H1 (cell line): ENCODE results near the gene CAMKK2. TPM values are rescaled to one million over a fixed set of nuclear protein-coding genes. Genes with fewer than 3 reads are reported as not detected.

Experiments used
- ATF2 ChIP-seq: IDR thresholded peaks from 2 replicates; pipeline ENCODE4 v1.6.1; 2012; ENCODE audit warnings: low read length, inconsistent platforms
- CHD7 ChIP-seq: fragments of 300-600 bp; sonication (generic); IDR thresholded peaks from 2 replicates; pipeline ENCODE4 v1.7.1; 2012; ENCODE audit warnings: low read length, moderate library complexity, mild to moderate bottlenecking, inconsistent platforms; ENCODE audit not compliant: insufficient replicate concordance
- polyA plus RNA-seq, 7 experiments: library from polyadenylated mRNA; depleted of rRNA in 3 of 7; stranded (reverse) in 5 of 7; unstranded in 2 of 7; fragments of >200 nt in 5 of 7; fragments of 200-250 nt in 2 of 7; gene quantifications; 1 replicate in 5 of 7; 2 replicates in 1 of 7; 4 replicates in 1 of 7; pipeline versions ENCODE4 v1.2.1 to v1.2.3, GENCODE V29; 2011 to 2013; ENCODE audit warnings: missing spikeins in 2 of 7, mixed read lengths in 2 of 7
- total RNA-seq: library from RNA; stranded (reverse); fragmentation: NEBNext Ultra II Directional; extraction: Animal tissue kit (Norgen Biotek cat#: 25700); gene quantifications from 2 replicates; pipeline ENCODE4 v1.2.1, GENCODE V29; 2021
- TF ChIP-seq, protein P1 (sequence below): IDR thresholded peaks from 2 replicates; pipeline ENCODE4 v1.6.1; 2011; ENCODE audit warnings: low read length, improper control_type of control experiment

CAMKK2 gene
- total and polyA plus RNA-seq, 2 of the 8 experiments (the other 6 are each of a cell fraction or from before 2014, with no cell fraction given), result 29.6 to 30.6 TPM

DNA sequence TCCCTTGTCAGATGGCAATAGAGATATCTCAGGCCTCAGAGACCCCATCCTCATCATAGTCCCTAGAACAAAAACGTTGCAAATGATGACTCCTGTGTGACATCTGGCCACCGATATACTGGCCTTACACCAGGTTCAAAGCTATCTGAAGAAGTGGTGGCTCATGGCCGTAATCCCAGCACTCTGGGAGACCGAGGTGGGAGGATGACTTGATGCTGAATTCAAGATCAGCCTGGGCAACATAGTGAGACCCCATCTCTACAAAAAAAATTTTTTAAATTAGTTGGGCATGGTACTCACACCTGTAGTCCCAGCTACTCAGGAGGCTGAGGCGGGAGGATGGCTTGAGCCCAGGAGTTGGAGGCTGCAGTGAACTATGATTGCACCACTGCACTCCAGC lies 13.1 kb downstream of the CAMKK2 start (continued):
- TF ChIP-seq CHD7 (no peak), ATF2 (no peak)
- TF ChIP-seq, protein P1, sequence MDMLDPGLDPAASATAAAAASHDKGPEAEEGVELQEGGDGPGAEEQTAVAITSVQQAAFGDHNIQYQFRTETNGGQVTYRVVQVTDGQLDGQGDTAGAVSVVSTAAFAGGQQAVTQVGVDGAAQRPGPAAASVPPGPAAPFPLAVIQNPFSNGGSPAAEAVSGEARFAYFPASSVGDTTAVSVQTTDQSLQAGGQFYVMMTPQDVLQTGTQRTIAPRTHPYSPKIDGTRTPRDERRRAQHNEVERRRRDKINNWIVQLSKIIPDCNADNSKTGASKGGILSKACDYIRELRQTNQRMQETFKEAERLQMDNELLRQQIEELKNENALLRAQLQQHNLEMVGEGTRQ, result no peak
